GM12892 (cell line): ENCODE measurements around the gene CDKN2AIPNL.

ENCODE experiments used
- POLR2A ChIP-seq: IDR thresholded peaks from 2 replicates; pipeline ENCODE4 v1.6.1; 2011; ENCODE audit warnings: low read depth, low read length, control low read depth
- TAF1 ChIP-seq: IDR thresholded peaks from 2 replicates; pipeline ENCODE4 v1.6.1; 2011; ENCODE audit warnings: low read depth, mild to moderate bottlenecking, control low read depth, low read length, borderline replicate concordance

- TF ChIP-seq TAF1 = no peak
- TF ChIP-seq POLR2A = no peak
These were observed 8.7 kb upstream of the CDKN2AIPNL start for GRCh38 chr5:134420343-134420742.
